OCI-LY7 (cell line): Measurements from ENCODE around the gene ZSCAN26. TPM values are rescaled to one million over a fixed set of nuclear protein-coding genes. Genes with fewer than 3 reads are reported as not detected.

Source experiments
- BruUV-seq: library from RNA; stranded (reverse); fragments of 400-500 nt; replicated peaks from 2 replicates; lab custom pipeline; 2021; lab: Mats Ljungman, UMichigan
- CTCF ChIA-PET: fragments of 300-600 bp; sonication (Branson Sonifier 250); formaldehyde crosslinking; loops from one replicate; lab custom pipeline; 2022; ENCODE audit warnings: antibody characterized with exemption; ENCODE audit not compliant: unreplicated experiment; lab: Charles Lee
- POLR2A ChIA-PET: fragments of 300-600 bp; sonication (Branson Sonifier 250); formaldehyde crosslinking; loops from one replicate; lab custom pipeline; 2022; ENCODE audit warnings: antibody characterized with exemption; lab: Charles Lee
- DNase-seq: peaks from one replicate; pipeline ENCODE4 v3.0.0-alpha.2; 2015; ENCODE audit warnings: low spot score
- H2AFZ ChIP-seq: fragments of 200-600 bp; sonication (generic), shearing (Covaris generic); 2 replicates; pipeline ENCODE4 v1.6.1; 2014; ENCODE audit warnings: mild to moderate bottlenecking, antibody characterized with exemption, low read length, moderate library complexity
- H3K27ac ChIP-seq: fragments of 200-600 bp; sonication (generic); 2 replicates; pipeline ENCODE4 v1.5.1; 2014; ENCODE audit warnings: mixed run types, low read depth, mild to moderate bottlenecking, moderate library complexity, low read length, inconsistent platforms; ENCODE audit not compliant: poor library complexity, severe bottlenecking
- H3K36me3 ChIP-seq: fragments of 200-600 bp; sonication (generic); 2 replicates; pipeline ENCODE4 v1.6.1; 2014; ENCODE audit warnings: mild to moderate bottlenecking, antibody characterized with exemption, low read length, moderate library complexity, mixed read lengths; ENCODE audit not compliant: insufficient read depth
- H3K4me1 ChIP-seq: fragments of 200-600 bp; sonication (generic); 2 replicates; pipeline ENCODE4 v1.5.1; 2014; ENCODE audit warnings: mild to moderate bottlenecking, low read length; ENCODE audit not compliant: insufficient read depth, poor library complexity, severe bottlenecking
- H3K4me2 ChIP-seq: fragments of 200-600 bp; sonication (generic); 2 replicates; pipeline ENCODE4 v1.6.1; 2014; ENCODE audit warnings: mild to moderate bottlenecking, low read length
- H3K4me3 ChIP-seq: fragments of 200-600 bp; sonication (generic); 2 replicates; pipeline ENCODE4 v1.5.1; 2014; ENCODE audit warnings: mild to moderate bottlenecking, low read depth, low read length; ENCODE audit not compliant: poor library complexity, severe bottlenecking
- H3K79me2 ChIP-seq: fragments of 200-600 bp; sonication (generic); 2 replicates; pipeline ENCODE4 v1.6.1; 2016; ENCODE audit warnings: low read depth, mild to moderate bottlenecking, low read length, moderate library complexity, mixed read lengths; ENCODE audit not compliant: insufficient read depth
- H3K9me2 ChIP-seq: fragments of 200-600 bp; sonication (generic); 2 replicates; pipeline ENCODE4 v1.6.1; 2016; ENCODE audit warnings: mild to moderate bottlenecking, low read length, mixed read lengths; ENCODE audit not compliant: insufficient read depth
- H3K9me3 ChIP-seq: fragments of 200-600 bp; sonication (generic); 2 replicates; pipeline ENCODE4 v1.6.1; 2014; ENCODE audit warnings: mild to moderate bottlenecking, mixed run types, low read length, mixed read lengths
- H4K20me1 ChIP-seq: fragments of 200-600 bp; sonication (generic); 2 replicates; pipeline ENCODE4 v1.6.1; 2014; ENCODE audit warnings: mild to moderate bottlenecking, antibody characterized with exemption, low read length, moderate library complexity, mixed read lengths; ENCODE audit not compliant: insufficient read depth
- CTCF ChIP-seq: fragments of 200-600 bp; sonication (generic); conservative IDR thresholded peaks from 2 replicates; pipeline ENCODE4 v1.5.1; 2014; ENCODE audit warnings: mild to moderate bottlenecking, antibody characterized with exemption, low read length, moderate library complexity, mixed read lengths
- EZH2phosphoT487 ChIP-seq: fragments of 200-600 bp; sonication (generic); IDR thresholded peaks from 2 replicates; pipeline ENCODE4 v1.6.1; 2018; ENCODE audit warnings: low read depth, borderline replicate concordance, mild to moderate bottlenecking, mixed run types, antibody characterized with exemption, low read length, moderate library complexity, mixed read lengths
- intact Hi-C: fragments of 100-400 bp; cut with micrococcal nuclease; formaldehyde crosslinking; loops from one replicate; pipeline ENCODE4 v1.10.0; 2022; ENCODE audit not compliant: unreplicated experiment
- total RNA-seq, 2 experiments: library from RNA; depleted of rRNA in 1 of 2; stranded (reverse); fragments of >200 nt in 1 of 2; shearing (Covaris generic) in 1 of 2; gene quantifications; 2 replicates each; pipeline ENCODE4 v1.2.3, GENCODE V29; 2014 to 2022

ZSCAN26 gene
- total RNA-seq, 2 experiments from 2014 or later, result 2.8 to 6.8 TPM

- intact Hi-C loops, result no loop called here
- no peaks in the 10 kb centered on the region for H3K9me2 ChIP-seq
- H2AFZ ChIP-seq, result no peak overlapping the region
- no TSS peak for BruUV-seq
- TF ChIP-seq EZH2phosphoT487 (no peak), CTCF (no peak)
- peak overlapping the region; percentile 68 for H3K4me2 ChIP-seq
- H3K36me3 ChIP-seq, result peaks cover 4% of the 10 kb centered on the region; the same call in 1 of the 2 replicates
- ChIA-PET POLR2A (interaction anchor here (0.5 kb wide), 1 partner anchor 294 kb away, joined by 4 read pairs; no protein-coding TSS in a partner anchor), CTCF (no interaction called here)
- no peak overlapping the region for H3K4me3 ChIP-seq
- H3K79me2 ChIP-seq, result no peaks in the 10 kb centered on the region
- H3K9me3 ChIP-seq, result no peaks in the 10 kb centered on the region
- no peak for DNase-seq
- H3K4me1 ChIP-seq, result peaks cover 7% of the 10 kb centered on the region
- H3K27ac ChIP-seq, result no peak overlapping the region
- H4K20me1 ChIP-seq, result no peaks in the 10 kb centered on the region
Observed at GRCh38 chr6:28282926-28283325, 16.0 kb downstream of the ZSCAN26 start.

- Histone ChIP-seq H2AFZ (no peak overlapping the region), H3K9me3 (no peaks in the 10 kb centered on the region), H4K20me1 (no peaks in the 10 kb centered on the region), H3K27ac (no peak overlapping the region), H3K79me2 (no peaks in the 10 kb centered on the region), H3K4me2 (no peak overlapping the region), H3K4me3 (no peak overlapping the region), H3K9me2 (no peaks in the 10 kb centered on the region), H3K4me1 (no peaks in the 10 kb centered on the region), H3K36me3 (peaks cover 7% of the 10 kb centered on the region; the same call in 1 of the 2 replicates)
- intact Hi-C loops, result no loop called here
- no peak for DNase-seq
- no peak for TF ChIP-seq CTCF
- no peak for TF ChIP-seq EZH2phosphoT487
- POLR2A ChIA-PET, result interaction anchor here (1.4 kb wide), 1 partner anchor 10 kb away, joined by 3 read pairs; the partner anchor contains the start of gene PGBD1
- no TSS peak for BruUV-seq
- CTCF ChIA-PET, result no interaction called here
Observed at GRCh38 chr6:28291573-28291972, 24.6 kb downstream of the ZSCAN26 start.

GRCh38 chr6:28295326-28295725 is 28.4 kb downstream of the ZSCAN26 start:
- Histone ChIP-seq H3K27ac (no peak overlapping the region), H3K4me1 (no peaks in the 10 kb centered on the region), H3K4me2 (no peak overlapping the region), H3K9me2 (no peaks in the 10 kb centered on the region), H4K20me1 (no peaks in the 10 kb centered on the region), H3K4me3 (no peak overlapping the region), H3K9me3 (no peaks in the 10 kb centered on the region), H3K36me3 (no peaks in the 10 kb centered on the region), H3K79me2 (no peaks in the 10 kb centered on the region), H2AFZ (no peak overlapping the region)
- ChIA-PET POLR2A (no interaction called here), CTCF (no interaction called here)
- intact Hi-C loops, result no loop called here
- TF ChIP-seq EZH2phosphoT487, result no peak
- no peak for TF ChIP-seq CTCF
- no TSS peak for BruUV-seq
- no peak for DNase-seq
